ENCODE results near the gene CNN2.

Gene CNN2

DNA sequence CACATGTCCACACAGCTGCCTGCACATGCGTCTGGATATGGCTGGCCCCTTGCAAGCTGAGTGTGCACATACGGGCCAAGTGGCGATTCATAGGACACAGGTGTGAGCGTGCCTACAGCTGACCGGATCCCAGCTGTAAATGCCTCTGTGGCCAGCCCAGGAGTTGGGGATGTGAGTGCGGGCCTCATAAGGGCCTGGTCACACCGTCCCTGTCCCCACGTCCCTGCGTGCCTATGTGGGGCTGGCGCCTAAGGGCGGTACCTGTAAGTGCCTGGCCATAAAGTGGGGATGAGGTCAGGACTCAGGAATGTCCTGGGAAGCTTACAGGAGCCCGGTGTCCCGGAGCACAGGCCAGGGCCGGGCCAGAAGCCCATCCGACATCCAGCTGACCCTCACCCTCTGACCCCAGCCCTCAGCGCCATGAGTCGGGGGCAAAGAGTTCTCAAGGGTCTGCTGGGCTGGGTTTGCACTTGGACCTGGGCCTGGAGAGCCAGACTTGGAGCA is 39.2 kb downstream of the CNN2 start:
- no peak for DNase-seq (ENCODE audit: low read depth in 2 of 2)

DNA sequence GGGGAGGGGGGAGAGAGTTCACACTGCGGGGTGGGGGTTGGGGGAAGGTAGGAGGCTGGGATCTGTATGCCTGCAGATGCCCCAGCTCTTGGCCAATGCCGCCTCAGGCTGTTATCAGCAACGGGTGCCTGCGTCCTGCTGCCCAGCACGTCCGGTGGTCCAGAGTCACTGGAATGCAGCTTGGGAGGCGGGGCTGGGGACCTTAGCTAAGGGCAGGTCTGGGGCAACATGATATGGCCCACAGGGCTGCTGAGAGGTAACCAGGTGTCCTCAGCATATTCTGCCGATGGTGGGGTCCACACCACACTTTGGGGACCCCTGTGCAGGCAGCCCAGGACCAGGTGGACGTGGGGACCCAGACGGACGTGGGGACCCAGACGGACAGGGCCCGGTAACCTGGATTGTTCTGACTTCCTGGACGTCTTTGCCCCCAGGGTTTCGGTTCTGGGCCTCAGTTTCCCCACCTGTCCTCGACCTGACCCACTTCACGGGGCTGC is 39.9 kb downstream of the CNN2 start:
- DNase-seq (ENCODE audit: low read depth in 2 of 2) = no peak

DNA sequence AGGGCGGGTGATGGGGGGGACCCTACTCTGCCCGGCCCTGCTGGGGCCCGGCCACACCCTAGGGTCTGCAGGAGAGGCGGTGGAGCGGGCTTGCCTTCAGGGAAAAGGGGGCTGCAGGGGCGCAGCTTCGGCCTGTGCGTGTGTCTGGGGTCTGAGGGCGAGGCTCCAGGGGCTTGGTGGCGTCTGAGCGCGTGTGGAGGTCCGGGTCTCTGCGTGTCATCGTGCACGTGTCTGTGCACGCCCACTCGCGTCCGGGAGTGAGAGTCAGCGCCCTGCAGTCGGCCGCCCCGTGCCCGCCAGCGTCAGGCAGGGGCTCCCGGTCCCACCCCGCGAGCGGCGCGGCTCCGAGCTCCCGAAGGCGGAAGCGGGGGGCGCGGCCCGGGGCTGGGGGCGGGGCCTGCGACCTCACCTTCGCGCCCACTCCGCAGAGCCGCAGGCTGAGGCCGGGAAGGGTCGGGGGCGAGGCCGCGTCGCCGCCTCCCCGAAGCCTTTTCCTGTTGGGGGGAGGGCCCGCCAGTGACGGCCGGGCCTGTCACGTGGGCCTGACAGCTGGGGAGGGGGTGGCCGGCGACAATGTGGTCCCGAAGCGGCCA is 40.4 kb downstream of the CNN2 start, which contains the start of gene ARHGAP45:
TSS of gene ARHGAP45 (plus strand) at position 420 of the 593 bp plus-strand sequence. CDS start 239 bp downstream, outside the sequence.
- DNase-seq (ENCODE audit: low read depth in 2 of 2) = peak; percentile 58

DNA sequence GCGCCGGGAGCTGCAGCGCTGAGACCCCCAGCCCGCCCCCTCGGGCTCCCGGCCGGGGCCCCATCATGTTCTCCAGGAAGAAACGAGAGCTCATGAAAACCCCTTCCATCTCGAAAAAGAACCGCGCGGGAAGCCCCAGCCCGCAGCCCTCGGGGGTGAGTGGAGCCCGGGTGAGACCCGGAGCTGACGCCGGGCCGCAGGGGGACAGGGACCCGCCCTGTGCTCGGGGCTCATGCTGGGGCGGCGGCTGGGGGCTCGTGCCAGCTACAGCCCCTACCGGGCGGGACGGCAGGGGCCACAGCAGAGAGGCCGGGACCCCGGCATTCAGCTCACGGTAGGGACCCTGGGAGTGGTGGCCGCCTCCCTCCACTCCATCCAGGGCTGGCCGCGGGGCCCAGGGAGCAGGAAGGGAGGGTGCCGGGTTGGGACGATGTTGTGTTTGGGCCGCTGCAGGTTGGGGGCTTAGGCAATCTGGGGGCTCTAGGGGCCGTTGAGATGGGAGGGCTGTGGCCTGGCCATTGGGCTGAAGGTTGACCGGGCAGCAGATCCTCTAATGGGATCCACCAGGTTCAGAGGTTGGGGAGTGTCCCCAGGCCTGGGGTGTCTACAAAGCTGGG is 41.0 kb downstream of the CNN2 start:
- no peak for DNase-seq (ENCODE audit: low read depth in 2 of 2)

DNA sequence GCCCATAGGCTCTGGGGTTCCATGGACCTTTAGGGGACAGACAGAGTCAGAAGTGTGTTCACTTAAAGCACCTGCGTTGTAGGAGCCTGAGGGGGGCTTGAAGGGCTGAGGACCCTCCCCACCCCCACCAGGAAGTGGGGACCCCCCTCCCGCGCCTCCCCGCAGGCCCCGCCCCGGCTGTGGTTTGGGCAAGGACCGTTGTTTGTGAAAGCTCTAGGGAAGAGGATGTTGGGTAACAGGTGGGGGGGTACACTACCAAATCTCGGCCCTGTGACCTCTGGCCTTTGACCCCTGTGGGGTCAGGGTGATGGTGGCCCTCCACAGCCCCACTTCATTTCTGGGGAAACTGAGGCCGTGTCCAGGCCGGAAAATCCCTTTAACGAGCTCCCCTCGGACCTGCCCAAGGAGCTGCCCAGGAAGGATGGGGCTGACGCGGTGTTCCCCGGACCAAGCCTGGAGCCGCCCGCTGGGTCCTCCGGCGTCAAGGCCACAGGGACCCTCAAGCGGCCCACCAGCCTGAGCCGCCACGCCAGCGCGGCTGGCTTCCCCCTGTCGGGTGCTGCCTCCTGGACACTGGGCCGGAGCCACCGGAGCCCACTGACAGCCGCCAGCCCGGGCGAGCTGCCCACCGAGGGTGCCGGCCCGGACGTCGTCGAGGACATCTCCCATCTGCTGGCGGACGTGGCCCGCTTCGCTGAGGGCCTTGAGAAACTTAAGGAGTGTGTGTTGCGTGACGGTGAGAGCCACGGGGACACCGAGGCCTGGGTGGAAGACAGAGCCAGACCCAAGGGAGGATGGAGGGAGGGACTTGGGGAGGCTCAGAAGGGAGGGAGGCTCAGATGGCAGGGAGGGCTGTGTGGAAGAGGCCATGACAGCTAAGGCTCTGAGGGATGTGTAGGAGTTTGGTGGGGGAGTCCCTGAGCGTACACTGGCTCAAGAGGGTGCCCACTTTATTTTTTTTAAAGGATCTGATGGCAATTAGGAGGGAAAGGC is 41.9 kb downstream of the CNN2 start:
- no peak for DNase-seq (ENCODE audit: low read depth in 2 of 2)

DNA sequence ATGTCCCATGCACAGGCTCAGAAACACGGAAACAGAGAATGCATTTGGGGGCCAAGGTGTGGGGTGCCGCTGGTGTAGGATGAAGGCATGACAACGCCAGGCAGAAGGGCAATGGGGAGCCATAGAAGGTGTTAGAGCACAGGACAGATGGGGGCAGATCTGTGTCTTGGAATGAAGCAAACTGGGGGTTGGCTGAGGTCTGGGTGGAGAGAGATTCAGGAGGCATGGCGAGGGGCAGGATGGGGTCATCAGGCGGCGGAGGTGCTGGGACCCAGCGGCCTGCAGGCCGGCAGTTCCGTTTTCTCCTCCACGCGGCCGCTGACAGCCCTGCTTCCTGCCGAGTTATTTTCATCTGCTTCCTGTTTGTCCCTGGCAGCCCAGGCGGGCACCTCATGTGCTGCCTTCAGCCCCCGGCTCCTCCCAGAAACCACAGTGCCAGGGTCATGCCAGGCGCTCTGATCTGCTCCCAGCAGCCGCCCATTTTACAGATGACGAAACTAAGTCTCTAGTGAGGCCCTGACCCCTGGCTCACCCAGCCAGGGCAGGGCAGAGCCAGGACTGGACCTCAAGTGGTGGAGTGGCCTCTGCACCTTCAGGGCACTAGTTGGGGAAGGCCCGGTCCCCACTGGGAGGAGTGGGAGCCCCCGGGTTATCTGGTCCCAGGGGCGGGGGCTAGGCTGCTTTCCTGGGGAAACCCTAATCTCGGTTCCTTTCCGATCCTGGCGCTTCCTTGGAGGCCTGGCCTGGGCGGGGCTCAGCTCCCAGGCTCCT is 42.8 kb downstream of the CNN2 start:
- peak in 1 of 2 donors; percentile 48 for DNase-seq (ENCODE audit: low read depth in 2 of 2)

DNA sequence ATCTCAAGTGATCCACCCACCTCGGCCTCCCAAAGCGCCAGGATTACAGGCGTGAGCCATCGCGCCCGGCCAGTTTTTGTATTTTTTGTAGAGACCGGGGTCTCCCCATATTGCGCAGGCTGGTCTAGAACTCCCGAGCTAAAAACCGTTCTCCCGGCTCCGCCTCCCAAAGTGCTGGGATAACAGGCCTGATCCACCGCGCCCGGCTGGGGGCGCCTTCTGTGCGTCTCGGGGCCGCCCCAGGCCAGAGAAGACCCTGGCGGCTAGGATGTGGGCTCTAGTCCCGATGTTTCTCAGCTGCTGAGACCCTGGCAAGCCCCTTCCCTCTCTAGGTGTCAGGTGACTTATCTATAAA is 44.1 kb downstream of the CNN2 start:
- no peak for DNase-seq (ENCODE audit: low read depth in 2 of 2)

DNA sequence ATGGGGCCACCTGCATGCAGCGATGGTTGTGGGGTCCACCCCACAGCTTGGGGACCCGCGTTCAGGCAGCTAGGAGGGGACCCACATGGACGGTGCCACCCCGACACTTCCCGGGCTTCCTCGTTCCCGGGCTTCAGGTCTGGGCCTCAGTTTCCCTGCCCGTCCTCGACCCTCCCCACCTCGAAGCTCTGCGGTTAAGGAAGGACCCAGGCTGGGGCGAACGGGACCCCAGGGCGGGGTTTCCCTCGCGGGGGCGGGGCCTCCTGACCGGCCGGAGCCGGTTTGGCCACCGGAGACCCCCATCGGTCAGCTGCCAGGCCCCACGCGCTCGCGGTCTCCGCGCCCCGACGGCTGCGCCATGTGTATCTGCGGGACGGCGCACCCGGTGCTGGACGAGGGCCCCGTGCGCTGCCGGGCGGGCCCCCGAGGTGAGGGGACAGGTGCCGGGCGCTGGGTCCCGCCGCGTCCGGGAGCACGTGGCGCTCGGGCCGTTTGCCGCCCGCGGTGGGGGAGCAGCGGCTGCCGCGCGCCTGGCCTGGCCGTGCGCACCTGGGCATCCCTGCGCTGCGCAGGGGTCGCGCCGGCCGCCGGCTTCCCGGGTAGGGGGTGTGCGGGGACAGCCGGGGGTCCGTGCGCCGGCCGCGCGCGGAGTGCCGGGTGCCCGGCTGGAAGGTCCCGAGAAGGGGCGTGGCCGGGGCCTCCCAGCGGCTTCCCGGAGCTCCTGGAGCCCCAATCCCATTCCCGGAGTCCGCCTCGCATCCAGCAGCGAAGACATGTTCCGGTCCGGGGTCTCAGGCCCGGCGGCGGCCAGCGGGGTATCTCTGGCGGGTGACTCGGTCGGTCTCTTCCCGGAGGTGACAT is 44.8 kb downstream of the CNN2 start:
- DNase-seq (ENCODE audit: low read depth in 2 of 2) = no peak

DNA sequence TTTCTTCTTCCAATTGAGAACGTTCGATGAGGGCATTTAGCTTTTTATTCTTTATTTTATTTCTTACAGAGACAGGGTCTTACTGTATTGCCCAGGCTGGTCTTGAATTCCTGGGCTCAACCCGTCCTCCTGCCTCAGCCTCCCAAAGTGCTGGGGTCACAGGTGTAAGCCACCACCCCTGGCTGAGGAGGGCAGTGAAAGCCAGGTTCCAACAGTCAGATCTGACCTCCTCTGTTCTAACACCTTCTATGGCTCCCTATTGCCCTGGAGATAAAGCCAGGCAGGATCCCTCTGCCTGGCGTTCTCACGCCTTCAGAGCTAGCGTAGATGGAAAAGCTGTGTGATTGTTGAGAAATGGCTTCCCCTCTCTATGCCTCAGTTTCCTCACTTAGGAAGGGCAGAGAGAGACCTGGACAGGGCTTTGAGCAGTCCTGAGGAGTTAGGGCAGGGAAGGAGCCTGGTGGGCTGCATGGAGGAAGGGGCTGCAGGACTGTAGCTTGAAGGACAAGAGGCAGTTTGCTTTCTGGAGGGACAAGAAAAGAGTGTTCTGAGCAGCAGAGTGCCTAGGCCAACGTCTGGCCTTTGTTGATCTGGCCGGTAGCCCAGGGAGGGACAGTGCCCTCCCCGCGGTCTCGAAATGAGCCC is 46.1 kb downstream of the CNN2 start:
- no peak for DNase-seq (ENCODE audit: low read depth in 2 of 2)

DNA sequence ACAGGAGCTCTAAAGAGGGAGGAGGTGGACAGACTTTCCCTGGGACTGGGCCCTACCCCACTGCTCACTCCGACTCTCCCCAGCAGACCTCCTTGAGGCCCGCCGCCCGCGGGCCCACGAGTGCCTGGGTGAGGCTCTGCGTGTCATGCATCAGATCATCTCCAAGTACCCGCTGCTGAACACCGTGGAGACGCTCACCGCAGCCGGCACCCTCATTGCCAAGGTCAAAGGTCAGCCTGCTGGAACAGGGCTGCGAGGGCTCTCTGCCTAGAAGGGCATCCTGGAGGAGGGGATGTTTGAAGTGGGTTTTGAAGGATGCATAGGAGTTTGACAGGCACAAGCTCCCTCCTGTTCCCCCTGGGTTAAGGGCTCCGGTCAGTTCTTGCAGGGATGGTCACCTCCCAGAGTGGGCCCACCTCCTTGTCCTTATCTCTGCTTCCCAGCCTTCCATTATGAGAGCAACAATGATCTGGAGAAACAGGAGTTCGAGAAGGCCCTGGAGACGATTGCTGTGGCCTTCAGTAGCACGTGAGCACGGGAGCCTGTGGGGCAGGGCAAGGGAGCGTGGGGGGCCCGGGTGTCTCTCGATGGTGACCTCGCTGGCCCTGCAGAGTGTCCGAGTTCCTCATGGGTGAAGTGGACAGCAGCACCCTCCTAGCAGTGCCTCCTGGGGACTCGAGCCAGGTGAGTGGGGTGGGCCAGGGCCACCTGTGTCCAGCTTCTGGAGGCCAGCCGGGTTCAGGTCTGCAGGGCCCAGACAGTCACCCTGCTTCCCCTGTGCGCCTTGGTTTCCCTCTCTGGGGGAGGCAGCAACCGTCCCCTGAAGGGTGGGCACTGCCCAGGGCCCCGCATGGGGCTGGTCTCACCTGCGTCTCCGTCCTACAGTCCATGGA is 46.9 kb downstream of the CNN2 start:
- DNase-seq (ENCODE audit: low read depth in 2 of 2) = no peak

DNA sequence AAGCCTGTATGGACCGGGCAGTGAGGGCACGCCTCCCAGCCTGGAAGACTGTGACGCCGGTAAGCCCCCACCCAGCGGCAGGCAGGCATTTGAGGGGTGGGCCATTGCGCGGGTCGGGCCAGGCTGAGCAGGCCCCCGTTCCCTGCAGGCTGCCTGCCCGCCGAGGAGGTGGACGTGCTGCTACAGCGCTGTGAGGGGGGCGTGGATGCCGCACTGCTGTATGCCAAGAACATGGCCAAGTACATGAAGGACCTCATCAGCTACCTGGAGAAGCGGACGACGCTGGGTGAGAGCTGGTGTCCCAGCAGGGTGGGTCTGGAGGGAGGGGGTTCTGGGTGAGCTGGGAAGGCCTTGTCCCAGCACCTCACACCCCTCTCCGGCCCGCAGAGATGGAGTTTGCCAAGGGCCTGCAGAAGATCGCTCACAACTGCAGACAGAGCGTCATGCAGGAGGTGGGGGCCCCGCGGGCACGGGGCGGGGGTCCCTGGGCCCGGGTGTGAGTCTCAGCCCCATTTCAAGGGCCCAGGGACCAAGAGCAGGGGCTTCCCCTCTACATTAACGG is 47.6 kb downstream of the CNN2 start:
- no peak for DNase-seq (ENCODE audit: low read depth in 2 of 2)

DNA sequence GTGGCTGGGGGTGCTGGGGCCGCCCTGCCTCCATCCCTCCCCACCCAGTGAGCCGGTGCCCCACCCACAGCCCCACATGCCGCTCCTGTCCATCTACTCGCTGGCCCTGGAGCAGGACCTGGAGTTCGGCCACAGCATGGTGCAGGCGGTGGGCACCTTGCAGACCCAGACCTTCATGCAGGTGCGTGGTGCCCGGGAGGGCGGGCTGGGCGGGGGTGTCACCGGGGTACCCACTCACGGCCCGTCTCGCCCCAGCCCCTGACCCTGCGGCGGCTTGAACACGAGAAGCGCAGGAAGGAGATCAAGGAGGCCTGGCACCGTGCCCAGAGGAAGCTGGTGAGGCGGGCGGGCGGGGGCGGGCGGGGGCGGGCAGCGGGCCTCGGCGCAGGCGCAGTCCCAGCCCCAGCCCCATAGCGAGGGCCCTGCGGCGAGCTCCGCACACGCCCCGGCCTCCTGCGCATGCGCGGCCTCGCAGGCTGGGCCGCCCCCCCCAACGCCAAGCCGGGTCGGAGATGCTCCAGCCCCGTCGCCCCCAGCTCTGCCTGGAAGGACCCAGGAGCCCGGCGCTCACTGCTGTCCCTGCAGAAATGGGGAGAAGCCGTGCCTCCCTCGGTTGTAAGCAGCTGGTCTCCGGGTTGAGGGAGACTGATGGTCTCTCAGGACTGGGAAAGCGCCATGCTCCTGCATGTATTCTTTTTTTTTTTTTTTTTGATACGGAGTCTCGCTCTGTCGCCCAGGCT is 48.3 kb downstream of the CNN2 start:
- DNase-seq (ENCODE audit: low read depth in 2 of 2) = peak; percentile 67 to 92

DNA sequence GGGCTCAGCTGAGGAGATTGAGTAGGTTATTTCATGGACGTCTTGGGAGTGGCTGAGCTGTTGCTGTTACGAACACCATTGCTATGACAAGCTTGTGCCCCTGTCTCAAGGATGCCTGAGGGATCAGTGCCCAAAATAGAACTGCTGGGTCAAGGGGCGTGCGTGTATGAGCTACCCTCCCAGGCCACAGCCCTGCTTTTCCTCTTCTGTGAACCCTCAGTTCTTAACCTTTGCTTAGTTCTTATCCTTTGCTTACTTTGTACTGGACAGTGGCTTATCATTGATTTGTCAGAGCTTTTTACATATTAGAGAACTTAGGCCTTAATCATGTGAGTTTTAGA is 49.6 kb downstream of the CNN2 start:
- no peak for DNase-seq (ENCODE audit: low read depth in 2 of 2)

DNA sequence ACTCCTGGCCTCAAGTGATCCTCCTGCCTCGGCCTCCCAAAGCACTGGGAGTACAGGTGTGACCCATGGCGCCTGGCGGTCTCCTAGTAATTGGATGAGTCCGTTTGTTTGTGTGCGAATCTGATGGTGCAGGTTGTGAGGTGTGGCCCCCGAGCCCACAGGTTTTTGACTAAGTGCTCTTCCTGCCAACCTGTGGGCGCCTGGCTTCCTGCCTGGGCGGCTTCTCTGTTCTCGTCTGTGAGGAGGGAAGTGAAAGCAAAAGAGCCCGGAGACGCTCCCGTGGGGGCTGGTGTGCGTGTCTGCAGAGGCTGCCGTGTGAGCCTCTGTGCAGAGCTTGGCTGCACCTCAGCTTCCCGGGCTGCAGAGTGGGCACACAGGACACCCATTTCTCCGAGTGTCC is 50.5 kb downstream of the CNN2 start:
- DNase-seq (ENCODE audit: low read depth in 2 of 2) = peak; percentile 76 to 84

DNA sequence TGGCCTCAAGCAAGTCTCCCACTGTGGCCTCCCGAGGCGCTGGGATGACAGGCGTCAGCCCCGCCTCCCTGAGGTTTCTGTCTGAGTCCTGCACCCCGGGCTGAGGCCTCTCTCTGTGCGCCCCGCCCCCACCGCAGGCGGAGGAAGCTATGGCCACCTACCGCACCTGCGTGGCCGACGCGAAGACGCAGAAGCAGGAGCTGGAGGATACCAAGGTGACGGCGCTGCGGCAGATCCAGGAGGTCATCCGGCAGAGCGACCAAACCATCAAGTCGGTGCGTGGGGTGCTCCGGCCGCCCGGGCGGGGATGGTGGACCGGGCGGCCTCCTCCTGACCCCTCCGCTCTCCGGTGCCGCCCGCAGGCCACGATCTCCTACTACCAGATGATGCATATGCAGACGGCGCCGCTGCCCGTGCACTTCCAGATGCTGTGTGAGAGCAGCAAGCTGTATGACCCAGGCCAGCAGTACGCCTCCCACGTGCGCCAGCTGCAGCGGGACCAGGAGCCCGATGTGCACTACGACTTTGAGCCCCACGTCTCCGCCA is 53.2 kb downstream of the CNN2 start:
- no peak for DNase-seq (ENCODE audit: low read depth in 2 of 2)

DNA sequence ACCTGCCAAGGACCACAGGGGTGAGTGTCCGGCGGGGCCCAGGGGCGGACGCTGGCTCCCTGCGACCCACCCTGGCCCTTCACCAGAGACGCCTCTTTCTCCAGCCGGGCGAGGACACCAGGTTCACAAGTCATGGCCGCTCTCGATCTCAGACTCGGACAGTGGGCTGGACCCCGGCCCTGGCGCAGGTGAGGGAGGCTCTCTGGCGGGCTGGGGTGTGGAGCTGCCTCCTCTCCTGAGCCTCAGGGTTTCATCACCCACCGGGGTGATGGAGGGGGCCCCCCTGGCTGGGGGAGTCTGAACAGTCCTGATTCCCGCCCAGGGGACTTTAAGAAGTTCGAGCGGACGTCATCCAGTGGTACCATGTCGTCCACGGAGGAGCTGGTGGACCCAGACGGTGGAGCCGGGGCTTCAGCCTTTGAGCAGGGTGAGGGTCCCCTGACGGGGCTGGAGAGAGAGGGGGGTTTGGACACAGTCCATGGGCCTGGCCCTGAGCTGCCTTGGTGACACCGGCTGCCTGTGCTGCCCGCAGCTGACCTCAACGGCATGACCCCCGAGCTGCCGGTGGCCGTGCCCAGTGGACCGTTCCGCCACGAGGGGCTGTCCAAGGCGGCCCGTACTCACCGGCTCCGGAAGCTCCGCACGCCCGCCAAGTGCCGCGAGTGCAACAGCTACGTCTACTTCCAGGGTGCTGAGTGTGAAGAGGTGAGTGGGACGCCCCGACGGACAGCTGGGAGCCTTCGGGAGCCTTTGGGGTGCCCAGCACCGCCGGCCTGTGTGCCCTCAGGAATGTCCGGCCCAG is 54.2 kb downstream of the CNN2 start:
- no peak for DNase-seq (ENCODE audit: low read depth in 2 of 2)
